Measurements from ENCODE around the gene FGF14.

The FGF14 gene

GRCh38 chr13:102191951-102192502 is 209.8 kb downstream of the FGF14 start (continued):
- TF ChIP-seq ZNF768 (tag by site-specific recombination; IDR thresholded peaks at IDR 0.05), result no peak
- no peak for TF ChIP-seq ZNF600 (tag by site-specific recombination; IDR thresholded peaks at IDR 0.05)
- TF ChIP-seq CTCF (tag by site-specific recombination; IDR thresholded peaks at IDR 0.05), result no peak

GRCh38 chr13:102190930-102191329 is 210.9 kb downstream of the FGF14 start:
- POLR2A ChIA-PET, result no interaction called here
- TF ChIP-seq SCRT1 (tag by site-specific recombination; IDR thresholded peaks at IDR 0.05; ENCODE audit: borderline replicate concordance) (no peak), PRDM1 (tag by site-specific recombination; IDR thresholded peaks at IDR 0.05) (no peak), ZNF549 (tag by site-specific recombination; IDR thresholded peaks at IDR 0.05) (no peak)

GRCh38 chr13:102187313-102187712 is 214.5 kb downstream of the FGF14 start:
- POLR2A ChIA-PET, result no interaction called here
- H3K36me3 ChIP-seq (ENCODE audit: control insufficient read depth in 2 of 2, insufficient read depth in 1 of 2, low read length in 2 of 2), result no peaks in the 10 kb centered on the region
- no peaks in the 10 kb centered on the region for H3K4me1 ChIP-seq (ENCODE audit: control insufficient read depth, insufficient read depth, low read length)
- H3K9me3 ChIP-seq (ENCODE audit: control insufficient read depth, insufficient read depth, low read depth, low read length), result no peaks in the 10 kb centered on the region
- CTCF ChIA-PET, result no interaction called here
- no peak overlapping the region for H3K4me3 ChIP-seq (ENCODE audit: low read depth, low read length)
- no peak overlapping the region for H3K27ac ChIP-seq (ENCODE audit: extremely low read depth, low read depth, low read length)
- no peak for TF ChIP-seq ZNF148 (tag by site-specific recombination; IDR thresholded peaks at IDR 0.05; ENCODE audit: borderline replicate concordance)

More at GRCh38 chr13:102190930-102191329, 210.9 kb downstream of the FGF14 start:
- H3K27ac ChIP-seq (ENCODE audit: extremely low read depth, low read depth, low read length), result no peak overlapping the region
- no peaks in the 10 kb centered on the region for H3K36me3 ChIP-seq (ENCODE audit: control insufficient read depth in 2 of 2, insufficient read depth in 1 of 2, low read length in 2 of 2)
- H3K9me3 ChIP-seq (ENCODE audit: control insufficient read depth, insufficient read depth, low read depth, low read length), result no peaks in the 10 kb centered on the region
- no peak overlapping the region for H3K4me3 ChIP-seq (ENCODE audit: low read depth, low read length)
- H3K4me1 ChIP-seq (ENCODE audit: control insufficient read depth, insufficient read depth, low read length), result no peaks in the 10 kb centered on the region
- CTCF ChIA-PET, result no interaction called here

GRCh38 chr13:102185375-102185984 is 216.4 kb downstream of the FGF14 start:
- H3K36me3 ChIP-seq (ENCODE audit: control insufficient read depth in 2 of 2, insufficient read depth in 1 of 2, low read length in 2 of 2), result no peaks in the 10 kb centered on the region
- ChIA-PET CTCF (interaction anchor here (0.6 kb wide), 1 partner anchor 268 kb away, joined by 3 read pairs; no protein-coding TSS in a partner anchor), POLR2A (no interaction called here)
- no peaks in the 10 kb centered on the region for H3K9me3 ChIP-seq (ENCODE audit: control insufficient read depth, insufficient read depth, low read depth, low read length)
- no peak overlapping the region for H3K27ac ChIP-seq (ENCODE audit: extremely low read depth, low read depth, low read length)
- no peak overlapping the region for H3K4me3 ChIP-seq (ENCODE audit: low read depth, low read length)
- TF ChIP-seq ZNF629 (tag by site-specific recombination; IDR thresholded peaks at IDR 0.05), result peak; percentile 56
- TF ChIP-seq ZNF768 (tag by site-specific recombination; IDR thresholded peaks at IDR 0.05), result no peak
- TF ChIP-seq ZBTB21 (tag by site-specific recombination; IDR thresholded peaks at IDR 0.05), result peak; percentile 61
- peak; percentile 52; the same call in 1 of the 2 replicates for TF ChIP-seq ATF2 (tag by site-specific recombination; IDR thresholded peaks at IDR 0.05; ENCODE audit: low read depth)
- TF ChIP-seq ZNF169 (tag by site-specific recombination; IDR thresholded peaks at IDR 0.05), result no peak
- no peaks in the 10 kb centered on the region for H3K4me1 ChIP-seq (ENCODE audit: control insufficient read depth, insufficient read depth, low read length)
